Measurements from ENCODE around the gene HMGN1.

The HMGN1 gene

GRCh38 chr21:39332175-39332574 lies 16.7 kb downstream of the HMGN1 start:
- TF ChIP-seq CTCF (IDR thresholded peaks at IDR 0.05; ENCODE audit: insufficient read depth, missing control alignments) = no peak
- DNase-seq (ENCODE audit: insufficient read length, low spot score) (no peak), FAIRE-seq (no peak)

- TF ChIP-seq CTCF (IDR thresholded peaks at IDR 0.05; ENCODE audit: insufficient read depth, missing control alignments) = no peak
- DNase-seq (ENCODE audit: insufficient read length, low spot score) (no peak), FAIRE-seq (no peak)
Observed at GRCh38 chr21:39330001-39330400, 18.9 kb downstream of the HMGN1 start.

- DNase-seq (ENCODE audit: insufficient read length, low spot score) (no peak), FAIRE-seq (no peak)
- TF ChIP-seq CTCF (IDR thresholded peaks at IDR 0.05; ENCODE audit: insufficient read depth, missing control alignments) = no peak
Observed at GRCh38 chr21:39327727-39328126, 21.2 kb downstream of the HMGN1 start.

GRCh38 chr21:39326607-39327307 lies 22.1 kb downstream of the HMGN1 start:
- no peak for FAIRE-seq
- no peak for TF ChIP-seq CTCF (IDR thresholded peaks at IDR 0.05; ENCODE audit: insufficient read depth, missing control alignments)
- no peak for DNase-seq (ENCODE audit: insufficient read length, low spot score)

GRCh38 chr21:39325458-39325857 lies 23.4 kb downstream of the HMGN1 start:
- DNase-seq (ENCODE audit: insufficient read length, low spot score) = no peak
- no peak for TF ChIP-seq CTCF (IDR thresholded peaks at IDR 0.05; ENCODE audit: insufficient read depth, missing control alignments)
- FAIRE-seq = no peak

GRCh38 chr21:39321424-39321823 lies 27.5 kb downstream of the HMGN1 start:
- no peak for DNase-seq (ENCODE audit: insufficient read length, low spot score)
- no peak for FAIRE-seq
- TF ChIP-seq CTCF (IDR thresholded peaks at IDR 0.05; ENCODE audit: insufficient read depth, missing control alignments) = no peak

GRCh38 chr21:39319814-39320332 lies 29.0 kb downstream of the HMGN1 start:
- DNase-seq (ENCODE audit: insufficient read length, low spot score) (no peak), FAIRE-seq (no peak)
- no peak for TF ChIP-seq CTCF (IDR thresholded peaks at IDR 0.05; ENCODE audit: insufficient read depth, missing control alignments)

Data from D721Med (cell line).